ENCODE data around the gene PNP.
A peak's percentile ranks its signal among the peaks of the same experiment; 100 is the strongest.
"Not testable (repeated sequence)": the region's sequence is repeated elsewhere in the genome, so short reads cannot be mapped to it uniquely, and the experiment has no call there.

Gene PNP

GRCh38 chr14:20469242-20469889 lies at the start of gene PNP:
Gene PNP, plus strand, starts transcription at chr14:20469406. Its CDS starts 119 bp downstream, at chr14:20469525.
- DNase-seq (ENCODE audit: low spot score), result peak; percentile 87

- DNase-seq (ENCODE audit: low spot score), result no peak
Measured at GRCh38 chr14:20419419-20419818, 49.8 kb upstream of the PNP start.

- no peak for DNase-seq (ENCODE audit: low spot score)
Measured at GRCh38 chr14:20421267-20421666, 47.9 kb upstream of the PNP start.

GRCh38 chr14:20422886-20423285 lies 46.3 kb upstream of the PNP start:
- DNase-seq (ENCODE audit: low spot score), result no peak

GRCh38 chr14:20424851-20425250 lies 44.4 kb upstream of the PNP start:
- no peak for DNase-seq (ENCODE audit: low spot score)

GRCh38 chr14:20427231-20428009 lies 41.8 kb upstream of the PNP start:
- DNase-seq (ENCODE audit: low spot score), result peak; percentile 79

GRCh38 chr14:20428010-20428365 lies 41.2 kb upstream of the PNP start:
- no peak for DNase-seq (ENCODE audit: low spot score)

- no peak for DNase-seq (ENCODE audit: low spot score)
Measured at GRCh38 chr14:20428802-20429201, 40.4 kb upstream of the PNP start.

GRCh38 chr14:20429801-20430669 lies 39.2 kb upstream of the PNP start:
- DNase-seq (ENCODE audit: low spot score), result no peak

- DNase-seq (ENCODE audit: low spot score), result no peak
Measured at GRCh38 chr14:20434701-20435581, 34.3 kb upstream of the PNP start.

GRCh38 chr14:20435582-20436362 lies 33.4 kb upstream of the PNP start, which contains the start of gene KLHL33:
Gene KLHL33, minus strand, starts transcription at chr14:20436166. Its CDS starts 355 bp downstream, at chr14:20435811.
- no peak for DNase-seq (ENCODE audit: low spot score)

- no peak for DNase-seq (ENCODE audit: low spot score)
Measured at GRCh38 chr14:20436363-20436755, 32.8 kb upstream of the PNP start.

GRCh38 chr14:20438664-20439063 lies 30.5 kb upstream of the PNP start:
- DNase-seq (ENCODE audit: low spot score), result no peak

GRCh38 chr14:20440465-20440864 lies 28.7 kb upstream of the PNP start:
- no peak for DNase-seq (ENCODE audit: low spot score)

GRCh38 chr14:20440882-20441281 lies 28.3 kb upstream of the PNP start:
- no peak for DNase-seq (ENCODE audit: low spot score)

GRCh38 chr14:20441461-20441860 lies 27.7 kb upstream of the PNP start:
- no peak for DNase-seq (ENCODE audit: low spot score)

- DNase-seq (ENCODE audit: low spot score), result not testable (repeated sequence)
Measured at GRCh38 chr14:20443650-20444049, 25.6 kb upstream of the PNP start.

- no peak for DNase-seq (ENCODE audit: low spot score)
Measured at GRCh38 chr14:20446889-20447288, 22.3 kb upstream of the PNP start.

- not testable (repeated sequence) for DNase-seq (ENCODE audit: low spot score)
Measured at GRCh38 chr14:20452831-20453230, 16.4 kb upstream of the PNP start.

- DNase-seq (ENCODE audit: low spot score), result peak; percentile 98
Measured at GRCh38 chr14:20454516-20455354, 14.5 kb upstream of the PNP start, which contains the start of the genes APEX1 and OSGEP. Gene APEX1, plus strand, starts transcription at chr14:20455226. Its CDS starts 420 bp downstream, at chr14:20455646. Gene OSGEP, minus strand, starts transcription at chr14:20454812. Its CDS starts 129 bp downstream, at chr14:20454683.

Measured in SW480 (cell line).